ENCODE results near the gene ADAT3. TPM values are rescaled to one million over a fixed set of nuclear protein-coding genes. Genes with fewer than 3 reads are reported as not detected.

The ADAT3 gene
- total and polyA plus RNA-seq, 2 of the 4 experiments (the other 2 are of a cell fraction): 0.36 to 2.8 TPM

DNA sequence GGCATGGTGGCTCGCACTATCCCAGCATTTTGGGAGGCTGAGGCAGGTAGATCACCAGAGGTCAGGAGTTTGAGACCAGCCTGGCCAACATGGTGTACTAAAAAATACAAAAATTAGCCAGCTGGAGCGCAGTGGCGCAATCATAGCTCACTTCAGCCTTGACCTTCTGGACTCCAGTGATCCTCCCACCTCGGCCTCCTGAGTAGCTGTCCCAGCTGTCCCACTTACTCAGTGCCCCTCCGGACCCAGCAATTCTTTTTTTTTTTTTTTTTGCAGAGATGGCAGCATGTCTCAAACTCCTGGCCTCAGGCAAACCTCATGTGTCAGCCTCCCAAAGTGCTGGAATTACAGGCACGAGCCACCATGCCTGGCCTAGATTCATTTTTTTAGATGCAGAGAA is 2.3 kb upstream of the ADAT3 start:
- Histone ChIP-seq H2BK5ac (ENCODE audit: low read depth, low read length, poor library complexity, severe bottlenecking) (no peak overlapping the region), H3K4ac (ENCODE audit: low read depth, low read length) (no peak overlapping the region), H3K79me1 (ENCODE audit: low read depth in 1 of 2, low read length in 2 of 2) (peaks cover 8 to 27% of the 10 kb centered on the region in 2 experiments), H3K4me1 (ENCODE audit: control insufficient read depth, insufficient read depth, low read length) (peaks cover 3% of the 10 kb centered on the region), H4K5ac (ENCODE audit: low read depth, low read length) (no peak overlapping the region), H3K27me3 (ENCODE audit: control insufficient read depth, insufficient read depth, low read length) (no peaks in the 10 kb centered on the region), H3K9me1 (ENCODE audit: insufficient read depth, low read length) (peaks cover 11% of the 10 kb centered on the region; the same call in 1 of the 2 replicates), H2AK9ac (replicated peaks; ENCODE audit: low read depth, low read length, poor library complexity) (no peak overlapping the region), H2BK15ac (ENCODE audit: low read depth, low read length) (no peak overlapping the region), H3K4me3 (ENCODE audit: insufficient read depth, low read depth, low read length) (no peak overlapping the region), H3K9me3 (ENCODE audit: control insufficient read depth, insufficient read depth, low read length) (no peaks in the 10 kb centered on the region), H3K27ac (ENCODE audit: insufficient read depth, low read length) (no peak overlapping the region), H2BK120ac (ENCODE audit: low read depth, low read length) (no peak overlapping the region), H2BK20ac (ENCODE audit: low read depth, low read length) (no peak overlapping the region), H3K14ac (replicated peaks; ENCODE audit: low read depth, low read length) (no peak overlapping the region), H3K56ac (ENCODE audit: extremely low read depth, insufficient read depth, low read length) (no peak overlapping the region), H3K18ac (ENCODE audit: low read depth, low read length) (no peak overlapping the region), H4K91ac (ENCODE audit: insufficient read depth, low read depth, low read length) (no peak overlapping the region), H3K9ac (ENCODE audit: low read depth, low read length) (no peak overlapping the region), H3K4me2 (ENCODE audit: low read depth, low read length) (no peak overlapping the region), H4K8ac (ENCODE audit: low read depth in 2 of 2, low read length in 2 of 2) (no peak overlapping the region), H3K23ac (ENCODE audit: low read depth, low read length) (no peak overlapping the region), H3K36me3 (ENCODE audit: control insufficient read depth, insufficient read depth, low read length) (no peaks in the 10 kb centered on the region; the same call in 1 of the 2 replicates), H2AK5ac (ENCODE audit: low read depth, low read length) (no peak overlapping the region), H2AFZ (replicated peaks; ENCODE audit: low read length, poor library complexity) (no peak overlapping the region), H4K20me1 (ENCODE audit: insufficient read depth, low read length) (peaks cover 3% of the 10 kb centered on the region; the same call in 1 of the 2 replicates)
- TF ChIP-seq RAD21 (IDR thresholded peaks at IDR 0.05; ENCODE audit: low read length): no peak
- TF ChIP-seq, protein P1, sequence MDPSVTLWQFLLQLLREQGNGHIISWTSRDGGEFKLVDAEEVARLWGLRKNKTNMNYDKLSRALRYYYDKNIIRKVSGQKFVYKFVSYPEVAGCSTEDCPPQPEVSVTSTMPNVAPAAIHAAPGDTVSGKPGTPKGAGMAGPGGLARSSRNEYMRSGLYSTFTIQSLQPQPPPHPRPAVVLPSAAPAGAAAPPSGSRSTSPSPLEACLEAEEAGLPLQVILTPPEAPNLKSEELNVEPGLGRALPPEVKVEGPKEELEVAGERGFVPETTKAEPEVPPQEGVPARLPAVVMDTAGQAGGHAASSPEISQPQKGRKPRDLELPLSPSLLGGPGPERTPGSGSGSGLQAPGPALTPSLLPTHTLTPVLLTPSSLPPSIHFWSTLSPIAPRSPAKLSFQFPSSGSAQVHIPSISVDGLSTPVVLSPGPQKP (IDR thresholded peaks at IDR 0.05; ENCODE audit: borderline replicate concordance, low read depth, low read length): no peak
- TF ChIP-seq MAZ (IDR thresholded peaks at IDR 0.05; ENCODE audit: borderline replicate concordance, low read depth, low read length): no peak
- TF ChIP-seq POLR2A (IDR thresholded peaks at IDR 0.05; ENCODE audit: low read depth, low read length): no peak
- TF ChIP-seq SMC3 (IDR thresholded peaks at IDR 0.05; ENCODE audit: low read depth, low read length): no peak
- TF ChIP-seq, protein P2, sequence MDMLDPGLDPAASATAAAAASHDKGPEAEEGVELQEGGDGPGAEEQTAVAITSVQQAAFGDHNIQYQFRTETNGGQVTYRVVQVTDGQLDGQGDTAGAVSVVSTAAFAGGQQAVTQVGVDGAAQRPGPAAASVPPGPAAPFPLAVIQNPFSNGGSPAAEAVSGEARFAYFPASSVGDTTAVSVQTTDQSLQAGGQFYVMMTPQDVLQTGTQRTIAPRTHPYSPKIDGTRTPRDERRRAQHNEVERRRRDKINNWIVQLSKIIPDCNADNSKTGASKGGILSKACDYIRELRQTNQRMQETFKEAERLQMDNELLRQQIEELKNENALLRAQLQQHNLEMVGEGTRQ (IDR thresholded peaks at IDR 0.05; ENCODE audit: low read depth, low read length): no peak
- no peak for TF ChIP-seq FOS (IDR thresholded peaks at IDR 0.05; ENCODE audit: low read depth, low read length)
- TF ChIP-seq NFE2L2 (IDR thresholded peaks at IDR 0.05; ENCODE audit: low read depth, low read length): no peak
- TF ChIP-seq, protein P3, sequence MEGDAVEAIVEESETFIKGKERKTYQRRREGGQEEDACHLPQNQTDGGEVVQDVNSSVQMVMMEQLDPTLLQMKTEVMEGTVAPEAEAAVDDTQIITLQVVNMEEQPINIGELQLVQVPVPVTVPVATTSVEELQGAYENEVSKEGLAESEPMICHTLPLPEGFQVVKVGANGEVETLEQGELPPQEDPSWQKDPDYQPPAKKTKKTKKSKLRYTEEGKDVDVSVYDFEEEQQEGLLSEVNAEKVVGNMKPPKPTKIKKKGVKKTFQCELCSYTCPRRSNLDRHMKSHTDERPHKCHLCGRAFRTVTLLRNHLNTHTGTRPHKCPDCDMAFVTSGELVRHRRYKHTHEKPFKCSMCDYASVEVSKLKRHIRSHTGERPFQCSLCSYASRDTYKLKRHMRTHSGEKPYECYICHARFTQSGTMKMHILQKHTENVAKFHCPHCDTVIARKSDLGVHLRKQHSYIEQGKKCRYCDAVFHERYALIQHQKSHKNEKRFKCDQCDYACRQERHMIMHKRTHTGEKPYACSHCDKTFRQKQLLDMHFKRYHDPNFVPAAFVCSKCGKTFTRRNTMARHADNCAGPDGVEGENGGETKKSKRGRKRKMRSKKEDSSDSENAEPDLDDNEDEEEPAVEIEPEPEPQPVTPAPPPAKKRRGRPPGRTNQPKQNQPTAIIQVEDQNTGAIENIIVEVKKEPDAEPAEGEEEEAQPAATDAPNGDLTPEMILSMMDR (conservative IDR thresholded peaks at IDR 0.05; ENCODE audit: low read depth, low read length): no peak
- no peak for TF ChIP-seq CHD1 (IDR thresholded peaks at IDR 0.05; ENCODE audit: low read depth, low read length)
- TF ChIP-seq RCOR1 (IDR thresholded peaks at IDR 0.05; ENCODE audit: insufficient replicate concordance, low read length): no peak
- no peak for TF ChIP-seq CEBPB (IDR thresholded peaks at IDR 0.05; ENCODE audit: low read depth, low read length)
- TF ChIP-seq RFX5 (IDR thresholded peaks at IDR 0.05; ENCODE audit: low read depth, low read length): no peak
- no peak for TF ChIP-seq MAFK (IDR thresholded peaks at IDR 0.05; ENCODE audit: low read depth, low read length)
- no peak for TF ChIP-seq MXI1 (IDR thresholded peaks at IDR 0.05; ENCODE audit: borderline replicate concordance, low read depth, low read length)
- no peak for TF ChIP-seq BHLHE40 (IDR thresholded peaks at IDR 0.05; ENCODE audit: low read depth, low read length)
- intact Hi-C loops (cut with micrococcal nuclease): no loop called here
- in situ Hi-C loops (cut with MboI; ENCODE audit: low sequenced_read_pairs): no loop called here
- no peak for DNase-seq
- 96% methylated on average over 4 of the region's 6 CpGs; no CpG with 5 or more reads in 1 of the 2 experiments for WGBS, 2 experiments (ENCODE audit: extremely low coverage in 2 of 2, insufficient read length in 1 of 2)
- CTCF ChIA-PET: interaction anchor here (0.7 kb wide), 1 partner anchor 560 kb away, joined by 3 read pairs; no protein-coding TSS in a partner anchor
- no peak for ATAC-seq (ENCODE audit: low read depth)
- BruUV-seq (replicated peaks): no TSS peak
- dilution Hi-C loops (cut with HindIII; ENCODE audit: low sequenced_read_pairs, unreplicated experiment): no loop called here
- POLR2A ChIA-PET (ENCODE audit: unreplicated experiment): no interaction called here

Measured in IMR-90 (cell line).